Measurements from ENCODE around the gene HSD3B7.

The HSD3B7 gene

DNA sequence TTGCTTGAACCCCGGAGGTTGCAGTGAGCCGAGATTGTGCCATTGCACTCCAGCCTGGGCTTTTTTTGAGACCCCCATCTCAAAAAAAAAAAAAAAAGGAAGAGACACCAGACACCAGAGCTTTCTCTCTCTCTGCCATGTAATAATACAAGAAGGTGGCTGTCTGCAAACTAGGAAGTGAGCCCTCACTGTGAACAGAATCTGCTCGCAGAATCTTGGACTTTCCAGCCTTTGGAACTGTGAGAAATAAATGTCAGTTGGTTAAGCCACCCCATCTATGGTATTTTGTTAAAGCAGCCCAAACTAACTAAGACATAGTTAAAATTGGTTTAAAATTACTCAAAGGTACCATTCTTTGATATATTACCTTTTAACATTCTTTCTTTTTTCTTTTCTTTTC lies 35.5 kb downstream of the HSD3B7 start:
- TF ChIP-seq TAF1 (IDR thresholded peaks at IDR 0.05; ENCODE audit: borderline replicate concordance, low read depth, low read length) = no peak
- no peak for TF ChIP-seq POLR2A (IDR thresholded peaks at IDR 0.05; ENCODE audit: low read depth, low read length)
- no peak for TF ChIP-seq POLR2AphosphoS5 (IDR thresholded peaks at IDR 0.05; ENCODE audit: low read depth, low read length)
- FAIRE-seq (no peak), DNase-seq (ENCODE audit: insufficient read length) (no peak)

DNA sequence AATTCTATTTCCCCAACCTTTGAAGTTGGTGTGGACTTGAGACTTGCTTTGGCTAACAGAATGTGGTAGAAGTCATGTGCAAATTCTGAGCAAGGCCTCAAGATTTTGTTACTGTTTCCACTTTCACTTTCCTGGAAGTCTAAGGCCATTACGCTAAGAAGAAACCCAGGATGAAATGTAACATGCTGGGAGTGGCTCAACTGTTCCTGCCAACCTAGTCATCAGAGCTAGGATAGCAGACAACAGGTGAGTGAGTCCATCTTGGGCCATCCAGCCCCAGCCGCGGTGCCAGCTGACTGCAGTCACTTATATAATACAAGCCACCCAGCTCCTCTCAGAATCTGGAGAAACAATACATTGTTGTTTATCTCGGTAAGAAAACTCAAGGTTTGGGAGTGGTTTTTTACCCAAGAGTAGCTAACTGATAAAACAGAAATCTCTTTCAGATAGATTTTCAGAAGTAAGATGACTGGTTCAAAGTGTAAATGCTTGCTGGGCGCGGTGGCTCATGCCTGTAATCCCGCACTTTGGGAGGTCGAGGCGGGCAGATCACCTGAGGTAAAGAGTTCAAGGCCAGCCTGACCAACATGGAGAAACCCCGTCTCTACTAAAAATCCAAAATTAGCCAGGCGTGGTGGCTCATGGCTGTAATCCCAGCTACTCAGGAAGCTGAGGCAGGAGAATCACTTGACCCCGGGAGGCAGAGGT lies 37.7 kb downstream of the HSD3B7 start:
- TF ChIP-seq TAF1 (IDR thresholded peaks at IDR 0.05; ENCODE audit: borderline replicate concordance, low read depth, low read length) (no peak), POLR2A (IDR thresholded peaks at IDR 0.05; ENCODE audit: low read depth, low read length) (no peak), POLR2AphosphoS5 (IDR thresholded peaks at IDR 0.05; ENCODE audit: low read depth, low read length) (no peak)
- no peak for DNase-seq (ENCODE audit: insufficient read length)
- no peak for FAIRE-seq

DNA sequence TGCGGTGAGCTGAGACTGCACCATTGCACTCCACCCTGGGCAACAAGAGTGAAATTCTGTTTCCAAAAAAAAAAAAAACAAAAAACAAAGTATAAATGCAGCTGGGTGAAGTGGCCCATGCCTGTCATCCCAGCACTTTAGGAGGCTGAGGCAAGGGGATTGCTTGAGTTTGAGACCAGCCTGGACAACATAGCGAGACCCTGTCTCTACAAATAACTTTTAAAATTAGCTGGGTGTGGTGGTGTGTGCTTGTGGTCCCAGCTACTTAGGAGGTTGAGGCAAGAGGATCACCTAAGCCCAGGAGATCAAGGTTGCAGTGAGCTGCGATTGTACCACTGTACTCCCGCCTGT lies 38.2 kb downstream of the HSD3B7 start:
- TF ChIP-seq POLR2A (IDR thresholded peaks at IDR 0.05; ENCODE audit: low read depth, low read length) = no peak
- no peak for TF ChIP-seq TAF1 (IDR thresholded peaks at IDR 0.05; ENCODE audit: borderline replicate concordance, low read depth, low read length)
- TF ChIP-seq POLR2AphosphoS5 (IDR thresholded peaks at IDR 0.05; ENCODE audit: low read depth, low read length) = no peak
- no peak for FAIRE-seq
- DNase-seq (ENCODE audit: insufficient read length) = no peak

DNA sequence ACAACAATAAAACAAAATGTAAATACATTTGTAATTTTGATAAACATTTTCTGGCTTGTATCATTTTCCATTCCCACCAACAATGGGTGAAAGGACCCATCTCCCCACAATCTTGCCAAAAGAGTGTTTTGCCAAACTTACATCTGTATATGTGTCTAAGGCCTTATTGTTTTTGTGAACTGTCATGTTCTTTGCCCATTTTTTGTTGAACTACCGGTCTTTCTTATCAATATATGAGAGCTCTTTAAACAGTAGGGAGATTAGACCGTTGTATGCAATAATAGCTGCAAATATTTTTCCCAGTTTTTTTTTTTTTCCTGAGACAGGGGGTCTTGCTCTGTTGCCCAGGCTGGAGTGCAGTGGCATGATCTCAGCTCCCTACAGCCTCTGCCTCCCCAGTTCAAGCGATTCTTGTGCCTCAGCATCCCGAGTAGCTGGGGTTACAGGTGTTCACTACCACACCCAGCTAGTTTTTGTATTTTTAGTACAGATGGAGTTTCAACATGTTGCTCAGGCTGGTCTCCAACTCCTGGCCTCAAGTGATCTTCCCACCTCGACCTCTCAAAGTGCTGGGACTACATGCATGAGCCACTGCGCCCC lies 38.7 kb downstream of the HSD3B7 start:
- DNase-seq (ENCODE audit: insufficient read length) (no peak), FAIRE-seq (no peak)

DNA sequence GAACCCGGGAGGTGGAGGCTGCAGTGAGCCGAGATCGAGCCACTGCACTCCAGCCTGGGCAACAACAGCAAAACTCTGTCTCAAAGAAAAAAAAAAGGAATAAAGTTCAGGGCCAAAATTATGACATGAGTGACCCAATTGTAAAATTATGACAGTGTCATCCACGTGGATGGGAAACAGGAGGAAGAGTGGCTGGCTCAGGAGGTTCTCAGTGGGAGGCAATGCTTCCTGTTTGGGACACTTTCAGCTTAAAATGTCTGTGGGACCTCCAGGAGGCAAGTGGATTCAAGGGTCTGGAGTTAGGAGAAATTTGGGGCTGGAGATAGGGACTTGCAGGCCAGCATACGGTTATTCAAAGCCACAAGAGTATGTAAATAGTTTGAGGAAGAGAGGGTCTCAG lies 40.3 kb downstream of the HSD3B7 start:
- no peak for DNase-seq (ENCODE audit: insufficient read length)
- no peak for TF ChIP-seq TAF1 (IDR thresholded peaks at IDR 0.05; ENCODE audit: borderline replicate concordance, low read depth, low read length)
- no peak for TF ChIP-seq POLR2AphosphoS5 (IDR thresholded peaks at IDR 0.05; ENCODE audit: low read depth, low read length)
- no peak for TF ChIP-seq POLR2A (IDR thresholded peaks at IDR 0.05; ENCODE audit: low read depth, low read length)
- no peak for FAIRE-seq

More for the DNA sequence above, 38.7 kb downstream of the HSD3B7 start:
- TF ChIP-seq POLR2A (IDR thresholded peaks at IDR 0.05; ENCODE audit: low read depth, low read length) = no peak
- no peak for TF ChIP-seq TAF1 (IDR thresholded peaks at IDR 0.05; ENCODE audit: borderline replicate concordance, low read depth, low read length)
- TF ChIP-seq POLR2AphosphoS5 (IDR thresholded peaks at IDR 0.05; ENCODE audit: low read depth, low read length) = no peak

DNA sequence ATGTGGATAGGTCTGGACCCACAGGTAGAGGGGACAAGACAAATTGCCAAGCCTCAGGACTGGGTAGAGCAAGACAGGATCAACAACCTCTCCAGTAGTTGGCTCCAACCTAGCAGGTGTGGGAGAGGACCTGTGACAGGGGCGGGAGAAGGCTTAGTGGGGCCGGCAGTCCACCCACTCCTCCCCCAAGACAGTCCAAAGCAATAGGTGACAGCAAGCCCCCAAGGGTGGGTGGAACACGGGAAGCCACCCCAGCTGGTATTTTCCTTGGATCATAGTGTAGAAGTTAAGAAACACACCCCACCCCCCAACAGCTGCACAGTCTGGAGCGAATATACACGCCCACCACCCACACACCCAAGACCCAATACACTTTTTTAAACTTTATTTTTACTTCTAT lies 44.3 kb downstream of the HSD3B7 start:
- DNase-seq (ENCODE audit: insufficient read length) (no peak), FAIRE-seq (no peak)
- TF ChIP-seq TAF1 (IDR thresholded peaks at IDR 0.05; ENCODE audit: borderline replicate concordance, low read depth, low read length) (no peak), POLR2AphosphoS5 (IDR thresholded peaks at IDR 0.05; ENCODE audit: low read depth, low read length) (no peak)

DNA sequence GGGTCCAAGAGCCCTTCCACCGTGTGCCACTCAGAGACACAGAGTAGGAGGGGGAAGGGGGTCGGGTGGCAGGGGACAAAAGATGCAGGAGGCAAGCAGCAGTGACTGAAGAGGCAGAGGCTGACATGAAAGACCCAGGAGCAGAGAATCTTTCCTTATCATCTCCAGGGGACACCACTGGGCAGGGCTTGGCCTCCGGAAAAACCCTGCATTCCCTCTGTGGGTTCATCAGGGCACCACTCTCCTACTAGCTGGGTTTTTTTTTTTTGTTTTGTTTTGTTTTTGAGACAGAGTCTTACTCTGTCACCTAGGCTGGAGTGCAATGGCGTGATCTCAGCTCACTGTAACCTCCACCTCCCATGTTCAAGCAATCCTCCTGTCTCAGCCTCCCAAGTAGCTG lies 46.3 kb downstream of the HSD3B7 start:
- DNase-seq (ENCODE audit: insufficient read length) (no peak), FAIRE-seq (no peak)
- no peak for TF ChIP-seq POLR2A (IDR thresholded peaks at IDR 0.05; ENCODE audit: low read depth, low read length)
- no peak for TF ChIP-seq POLR2AphosphoS5 (IDR thresholded peaks at IDR 0.05; ENCODE audit: low read depth, low read length)
- TF ChIP-seq TAF1 (IDR thresholded peaks at IDR 0.05; ENCODE audit: borderline replicate concordance, low read depth, low read length) = no peak

DNA sequence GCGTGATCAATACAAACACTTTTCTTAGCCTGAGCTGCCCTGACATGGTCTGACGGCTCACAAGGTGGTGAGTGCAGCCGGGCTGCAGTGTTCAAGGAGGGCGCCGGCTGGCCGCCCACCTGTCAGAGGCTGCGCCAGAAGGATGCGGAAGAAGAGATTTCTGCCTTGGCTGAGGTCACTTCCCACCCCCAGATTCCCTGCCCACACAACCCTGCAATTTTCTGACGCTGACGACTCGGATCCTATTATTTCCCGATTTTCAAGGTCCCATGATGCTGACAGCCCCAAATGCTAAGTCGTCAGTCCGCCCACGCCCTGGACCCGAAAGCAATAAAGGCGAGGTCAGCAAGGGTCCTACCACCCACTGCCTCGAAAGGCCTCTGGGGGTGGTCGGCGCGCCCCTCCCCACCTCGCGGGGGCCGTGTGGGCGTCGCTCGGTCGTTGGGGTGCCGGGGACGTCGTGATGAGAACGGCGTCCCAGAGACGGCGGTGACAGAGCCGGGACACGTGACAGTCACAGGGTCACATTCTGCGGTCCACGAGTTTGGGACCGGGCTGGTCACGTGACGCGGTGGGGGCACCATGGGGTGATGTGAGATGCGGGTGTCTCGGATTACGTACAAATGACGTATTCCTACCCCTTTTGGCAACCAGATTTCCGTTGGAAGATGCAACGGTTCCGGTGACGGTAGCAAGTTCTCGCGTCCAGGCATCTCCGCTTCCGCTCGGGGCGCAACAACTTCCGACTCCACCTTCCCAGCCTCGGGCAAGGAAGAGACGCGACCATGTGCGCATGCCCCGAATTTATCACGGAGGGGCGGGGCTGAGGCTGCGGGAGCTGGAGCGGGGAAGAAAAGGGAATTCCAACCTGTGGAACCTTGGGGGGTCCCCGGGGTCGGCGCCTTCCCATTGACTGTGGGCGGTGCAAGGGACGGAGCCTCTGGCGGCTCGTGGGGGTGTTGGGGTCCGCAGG lies 48.0 kb downstream of the HSD3B7 start, which contains the start of gene STX4:
Gene STX4, plus strand, starts transcription at position 823 of the 973 bp plus-strand sequence. CDS start 248 bp downstream, outside the sequence.
- DNase-seq (ENCODE audit: insufficient read length) (peak; percentile 87), FAIRE-seq (peak; percentile 97)
- TF ChIP-seq TAF1 (IDR thresholded peaks at IDR 0.05; ENCODE audit: borderline replicate concordance, low read depth, low read length) (no peak), POLR2A (IDR thresholded peaks at IDR 0.05; ENCODE audit: low read depth, low read length) (peak; percentile 53; the same call in 1 of the 2 replicates), POLR2AphosphoS5 (IDR thresholded peaks at IDR 0.05; ENCODE audit: low read depth, low read length) (no peak; the same call in 1 of the 2 replicates)

DNA sequence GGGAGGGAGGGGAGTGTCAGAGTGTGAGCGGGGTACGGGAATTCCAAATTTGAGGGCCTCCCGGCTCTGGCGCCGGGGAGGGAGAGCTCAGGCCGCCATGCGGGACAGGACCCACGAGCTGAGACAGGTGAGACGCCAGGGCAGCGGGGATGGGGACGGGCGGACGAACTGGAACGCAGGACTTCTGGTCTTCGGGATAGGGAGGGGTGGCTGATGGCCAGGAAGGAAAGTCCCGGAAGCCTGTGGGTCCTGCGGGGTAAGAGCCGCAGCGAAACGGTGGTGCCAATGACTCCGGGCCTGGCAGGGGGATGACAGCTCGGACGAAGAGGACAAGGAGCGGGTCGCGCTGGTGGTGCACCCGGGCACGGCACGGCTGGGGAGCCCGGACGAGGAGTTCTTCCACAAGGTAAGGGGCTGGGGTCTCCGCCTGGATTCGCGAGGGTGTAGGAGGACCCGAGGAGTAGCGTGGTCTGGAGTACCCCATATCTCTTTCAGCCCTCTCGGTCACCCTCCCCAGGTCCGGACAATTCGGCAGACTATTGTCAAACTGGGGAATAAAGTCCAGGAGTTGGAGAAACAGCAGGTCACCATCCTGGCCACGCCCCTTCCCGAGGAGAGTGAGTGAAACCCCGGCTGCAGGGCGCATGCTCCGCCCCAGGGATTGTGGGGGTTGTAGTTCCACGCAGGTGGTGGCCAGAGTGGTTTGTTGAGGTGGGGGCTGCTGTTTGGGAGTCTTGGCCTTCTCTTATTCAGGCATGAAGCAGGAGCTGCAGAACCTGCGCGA lies 48.9 kb downstream of the HSD3B7 start:
- peak; percentile 92 for DNase-seq (ENCODE audit: insufficient read length)
- FAIRE-seq = peak; percentile 86
- TF ChIP-seq POLR2A (IDR thresholded peaks at IDR 0.05; ENCODE audit: low read depth, low read length) (no peak), TAF1 (IDR thresholded peaks at IDR 0.05; ENCODE audit: borderline replicate concordance, low read depth, low read length) (no peak), POLR2AphosphoS5 (IDR thresholded peaks at IDR 0.05; ENCODE audit: low read depth, low read length) (no peak)

DNA sequence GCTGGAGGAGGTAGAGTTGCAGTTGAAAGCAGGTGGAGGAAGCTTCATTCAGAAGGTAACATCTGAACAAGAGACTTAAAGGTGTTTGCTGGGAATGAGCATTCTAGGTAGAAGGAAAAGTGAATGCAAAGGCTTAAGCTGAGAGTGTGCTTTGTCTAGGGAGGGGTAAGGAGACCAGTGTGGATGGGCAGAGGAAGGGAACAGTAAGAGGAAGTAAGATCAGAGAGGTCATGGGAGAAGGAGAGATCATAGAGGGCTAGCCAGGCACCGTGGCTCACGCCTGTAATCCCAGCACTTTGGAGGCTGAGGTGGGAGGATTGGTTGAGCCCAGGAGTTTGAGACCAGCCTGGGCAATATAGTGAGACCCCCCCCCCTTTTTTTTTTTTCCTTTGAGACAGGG lies 51.7 kb downstream of the HSD3B7 start:
- no peak for TF ChIP-seq POLR2AphosphoS5 (IDR thresholded peaks at IDR 0.05; ENCODE audit: low read depth, low read length)
- TF ChIP-seq TAF1 (IDR thresholded peaks at IDR 0.05; ENCODE audit: borderline replicate concordance, low read depth, low read length) = no peak
- no peak for TF ChIP-seq POLR2A (IDR thresholded peaks at IDR 0.05; ENCODE audit: low read depth, low read length)
- DNase-seq (ENCODE audit: insufficient read length) = no peak
- no peak for FAIRE-seq
